A549 (cell line): Measurements from ENCODE around the gene POLE. TPM values are rescaled to one million over a fixed set of nuclear protein-coding genes. Genes with fewer than 3 reads are reported as not detected.

Experiments
- ATAC-seq, 2 experiments: fragments of 200-7000 bp in 1 of 2; fragments of >200 bp in 1 of 2; cut with Nextera tagmentation in 1 of 2; cut with Tn5 transposase in 1 of 2; 3 replicates each; pipeline versions ENCODE4 v1.8.0 to v1.9.1; 2018 to 2020; ENCODE audit warnings: mild to moderate bottlenecking in 1 of 2, moderate library complexity in 1 of 2
- CTCF ChIA-PET: fragments of 300-600 bp; sonication (Branson Sonifier 250); formaldehyde crosslinking; extraction: SDS; loops from one replicate; lab custom pipeline; 2021; ENCODE audit warnings: antibody characterized with exemption, inconsistent platforms; lab: Yijun Ruan, JAX
- POLR2A ChIA-PET: fragments of 350-600 bp; formaldehyde crosslinking; extraction: SDS; loops from one replicate; lab custom pipeline; 2021; ENCODE audit warnings: antibody characterized with exemption, inconsistent platforms; lab: Yijun Ruan, JAX
- DNase-seq, 2 experiments: peaks; one replicate each; pipeline versions ENCODE4 v3.0.0 to v3.0.0-alpha.2; 2011 to 2016; ENCODE audit warnings: low read depth in 1 of 2, low spot score in 1 of 2
- FAIRE-seq: peaks from 2 replicates; lab custom pipeline; 2011; peaks lifted over from hg19 to GRCh38; lab: Jason Lieb, UNC
- H3K27ac ChIP-seq, 2 experiments: fragments of >200 bp; sonication (Bioruptor Twin); formaldehyde crosslinking; 3 replicates each; pipeline ENCODE4 v1.5.1; 2016 to 2017
- H3K4me1 ChIP-seq: fragments of >200 bp; sonication (Bioruptor Twin); formaldehyde crosslinking; 3 replicates; pipeline ENCODE4 v1.6.1; 2016
- H3K4me2 ChIP-seq: fragments of >200 bp; sonication (Bioruptor Twin); formaldehyde crosslinking; 3 replicates; pipeline ENCODE4 v1.6.1; 2016
- H3K4me3 ChIP-seq: fragments of >200 bp; sonication (Bioruptor Twin); formaldehyde crosslinking; 3 replicates; pipeline ENCODE4 v1.5.1; 2016
- H3K9me3 ChIP-seq: fragments of >200 bp; sonication (Bioruptor Twin); formaldehyde crosslinking; 3 replicates; pipeline ENCODE4 v1.6.1; 2016
- ATOH8 ChIP-seq: fragments of 250-450 bp; sonication (Bioruptor Pico); IDR thresholded peaks from 2 replicates; pipeline ENCODE4 v1.5.0; 2020; ENCODE audit warnings: low read depth, mild to moderate bottlenecking, moderate library complexity
- CEBPB ChIP-seq, 2 experiments: fragments of >200 bp in 1 of 2; sonication (Bioruptor Twin) in 1 of 2; formaldehyde crosslinking in 1 of 2; IDR thresholded peaks; 2 replicates each; pipeline ENCODE4 v1.6.1; 2012 to 2016
- CHD2 ChIP-seq: fragments of 150-350 bp; IDR thresholded peaks from 2 replicates; pipeline ENCODE4 v1.6.1; 2014; ENCODE audit warnings: low read length; ENCODE audit not compliant: partially characterized antibody
- CTCF ChIP-seq: fragments of >200 bp; sonication (Bioruptor Twin); formaldehyde crosslinking; IDR thresholded peaks from 3 replicates; pipeline ENCODE4 v1.5.1; 2016
- EHMT2 ChIP-seq: fragments of 200-600 bp; sonication (generic); IDR thresholded peaks from 2 replicates; pipeline ENCODE4 v1.6.1; 2016; ENCODE audit warnings: antibody characterized with exemption, low read depth, mild to moderate bottlenecking, moderate library complexity
- EP300 ChIP-seq, 2 experiments: fragments of >200 bp; sonication (Bioruptor Twin); formaldehyde crosslinking; IDR thresholded peaks; 2 replicates in 1 of 2; 3 replicates in 1 of 2; pipeline ENCODE4 v1.6.1; 2016 to 2017
- FOXS1 ChIP-seq: fragments of 250-450 bp; sonication (Bioruptor Pico); IDR thresholded peaks from 2 replicates; pipeline ENCODE4 v1.5.0; 2020; ENCODE audit warnings: mild to moderate bottlenecking, moderate library complexity
- HES2 ChIP-seq: fragments of >200 bp; sonication (Bioruptor Twin); formaldehyde crosslinking; IDR thresholded peaks from 2 replicates; pipeline ENCODE4 v1.6.1; 2016
- HMGXB4 ChIP-seq: fragments of 250-450 bp; sonication (Bioruptor Pico); IDR thresholded peaks from 2 replicates; pipeline ENCODE4 v1.5.0; 2021; ENCODE audit warnings: mild to moderate bottlenecking, moderate library complexity, borderline replicate concordance
- JUN ChIP-seq, 2 experiments: fragments of >200 bp; sonication (Bioruptor Twin); formaldehyde crosslinking; IDR thresholded peaks; 2 replicates in 1 of 2; 3 replicates in 1 of 2; pipeline ENCODE4 v1.6.1; 2016 to 2017
- MAX ChIP-seq: IDR thresholded peaks from 2 replicates; pipeline ENCODE4 v1.6.1; 2012
- NR3C1 ChIP-seq: fragments of >200 bp; sonication (Bioruptor Twin); formaldehyde crosslinking; IDR thresholded peaks from 3 replicates; pipeline ENCODE4 v1.6.1; 2017
- PBX3 ChIP-seq: IDR thresholded peaks from 2 replicates; pipeline ENCODE4 v1.6.1; 2012
- RARB ChIP-seq: fragments of 250-450 bp; sonication (Bioruptor Pico); IDR thresholded peaks from 2 replicates; pipeline ENCODE4 v1.8.0; 2021; ENCODE audit warnings: mild to moderate bottlenecking, moderate library complexity
- RCOR1 ChIP-seq: fragments of 150-350 bp; IDR thresholded peaks from 2 replicates; pipeline ENCODE4 v1.6.1; 2014; ENCODE audit warnings: antibody characterized with exemption, low read length, low read depth
- USF2 ChIP-seq: fragments of 450-650 bp; IDR thresholded peaks from 2 replicates; pipeline ENCODE4 v1.6.1; 2014; ENCODE audit warnings: antibody characterized with exemption
- ZFP36 ChIP-seq: fragments of 450-650 bp; IDR thresholded peaks from 2 replicates; pipeline ENCODE4 v1.6.1; 2014; ENCODE audit warnings: borderline replicate concordance; ENCODE audit not compliant: partially characterized antibody
- WGBS: methylation state at CpG from one replicate; pipeline ENCODE4 v1.1.6; 2017; ENCODE audit errors: missing lambda C conversion rate; 5-methylcytosine and 5-hydroxymethylcytosine counted together
- polyA plus RNA-seq, 4 experiments: library from polyadenylated mRNA; depleted of rRNA in 3 of 4; stranded (reverse); fragments of >200 nt; fragmentation: RNase III in 1 of 4; extraction: RNeasy Plus Mini Kit Qiagen cat#74134 plus additional on column Dnase treatment in 1 of 4; gene quantifications; 2 replicates in 3 of 4; 3 replicates in 1 of 4; pipeline ENCODE4 v1.2.3, GENCODE V29; 2011 to 2017

The POLE gene
- polyA plus RNA-seq, 2 of the 4 experiments (the other 2 are of a cell fraction) = 28.9 to 67.2 TPM

- H3K4me1 ChIP-seq = peaks cover 10% of the 10 kb centered on the region
- WGBS = 59% methylated on average over 7 of the region's 11 CpGs
- no peak overlapping the region for H3K4me2 ChIP-seq
- no peak; a peak in 2 of 6 replicates for ATAC-seq
- DNase-seq = no peak
- no peak overlapping the region for H3K4me3 ChIP-seq
- H3K9me3 ChIP-seq = peaks cover 4% of the 10 kb centered on the region
- no peak overlapping the region for H3K27ac ChIP-seq
- CTCF ChIA-PET = interaction anchor here (2.5 to 3.5 kb wide), 2 partner anchors 16 to 208 kb away, joined by 13 to 15 read pairs; no protein-coding TSS in a partner anchor
- no peak for FAIRE-seq
- TF ChIP-seq CEBPB (IDR thresholded peaks at IDR 0.05) (no peak), RARB (CRISPR knock-in tag) (no peak), MAX (no peak), ATOH8 (CRISPR knock-in tag) (no peak), ZFP36 (no peak), NR3C1 (no peak), CTCF (no peak), USF2 (no peak), EHMT2 (no peak), HMGXB4 (CRISPR knock-in tag) (no peak), FOXS1 (no peak), HES2 (no peak), RCOR1 (no peak), EP300 (IDR thresholded peaks at IDR 0.05) (no peak), CHD2 (no peak)
- POLR2A ChIA-PET = no interaction called here
These were observed 64.6 kb downstream of the POLE start for GRCh38 chr12:132622437-132623071.

GRCh38 chr12:132621657-132622435, 65.3 kb downstream of the POLE start:
- Histone ChIP-seq H3K4me1 (peaks cover 10% of the 10 kb centered on the region), H3K9me3 (peaks cover 11% of the 10 kb centered on the region), H3K4me3 (no peak overlapping the region), H3K27ac (no peak overlapping the region), H3K4me2 (no peak overlapping the region)
- ATAC-seq = peak in 1 of 2 experiments; percentile 3; a peak in 1 of 6 replicates
- no peak for FAIRE-seq
- ChIA-PET CTCF (interaction anchor here (1.2 to 3.5 kb wide), 3 partner anchors 11 to 207 kb away, joined by 4 to 15 read pairs (median 13); no protein-coding TSS in a partner anchor), POLR2A (no interaction called here)
- no peak for DNase-seq
- no peak for TF ChIP-seq PBX3
- 0 out of 5 replicates have a peak, but pooled peaks of 1 of the 2 experiments have one; percentile 19 for TF ChIP-seq JUN (IDR thresholded peaks at IDR 0.05)
- WGBS = 91% methylated on average over 17 of the region's 21 CpGs
